ENCODE measurements around the gene LACTBL1.
"Not testable (repeated sequence)": the region's sequence is repeated elsewhere in the genome, so short reads cannot be mapped to it uniquely, and the experiment has no call there.

The LACTBL1 gene

GRCh38 chr1:22972760-22973159 is at the start of gene LACTBL1:
LACTBL1 (minus strand) TSS chr1:22972866; CDS start chr1:22972316, 550 bp downstream.
- DNase-seq (ENCODE audit: low read depth), result no peak

GRCh38 chr1:23021834-23022233 is 49.2 kb upstream of the LACTBL1 start:
- DNase-seq (ENCODE audit: low read depth), result no peak

GRCh38 chr1:23020706-23021405 is 48.2 kb upstream of the LACTBL1 start:
- no peak for DNase-seq (ENCODE audit: low read depth)

- no peak for DNase-seq (ENCODE audit: low read depth)
Observed at GRCh38 chr1:23019863-23020625, 47.4 kb upstream of the LACTBL1 start.

GRCh38 chr1:23019094-23019862 is 46.6 kb upstream of the LACTBL1 start, which contains the start of gene KDM1A:
KDM1A (plus strand) TSS chr1:23019468; CDS start chr1:23019597, 129 bp downstream.
- DNase-seq (ENCODE audit: low read depth), result peak; percentile 89

GRCh38 chr1:23018661-23019093 is 46.0 kb upstream of the LACTBL1 start:
- no peak for DNase-seq (ENCODE audit: low read depth)

- DNase-seq (ENCODE audit: low read depth), result no peak
Observed at GRCh38 chr1:23013657-23014056, 41.0 kb upstream of the LACTBL1 start.

- not testable (repeated sequence) for DNase-seq (ENCODE audit: low read depth)
Observed at GRCh38 chr1:23010025-23010424, 37.4 kb upstream of the LACTBL1 start.

GRCh38 chr1:23008901-23009300 is 36.2 kb upstream of the LACTBL1 start:
- DNase-seq (ENCODE audit: low read depth), result no peak

GRCh38 chr1:23007106-23007505 is 34.4 kb upstream of the LACTBL1 start:
- no peak for DNase-seq (ENCODE audit: low read depth)

- not testable (repeated sequence) for DNase-seq (ENCODE audit: low read depth)
Observed at GRCh38 chr1:23004769-23005168, 32.1 kb upstream of the LACTBL1 start.

- DNase-seq (ENCODE audit: low read depth), result no peak
Observed at GRCh38 chr1:23004112-23004511, 31.4 kb upstream of the LACTBL1 start.

GRCh38 chr1:23002218-23002617 is 29.6 kb upstream of the LACTBL1 start:
- DNase-seq (ENCODE audit: low read depth), result not testable (repeated sequence)

- not testable (repeated sequence) for DNase-seq (ENCODE audit: low read depth)
Observed at GRCh38 chr1:23000133-23000532, 27.5 kb upstream of the LACTBL1 start.

- DNase-seq (ENCODE audit: low read depth), result not testable (repeated sequence)
Observed at GRCh38 chr1:22997528-22997927, 24.9 kb upstream of the LACTBL1 start.

- DNase-seq (ENCODE audit: low read depth), result no peak
Observed at GRCh38 chr1:22995774-22996173, 23.1 kb upstream of the LACTBL1 start.

GRCh38 chr1:22993220-22993795 is 20.6 kb upstream of the LACTBL1 start:
- DNase-seq (ENCODE audit: low read depth), result not testable (repeated sequence)

- DNase-seq (ENCODE audit: low read depth), result not testable (repeated sequence)
Observed at GRCh38 chr1:22992384-22992783, 19.7 kb upstream of the LACTBL1 start.

- no peak for DNase-seq (ENCODE audit: low read depth)
Observed at GRCh38 chr1:22983944-22984343, 11.3 kb upstream of the LACTBL1 start.

- DNase-seq (ENCODE audit: low read depth), result not testable (repeated sequence)
Observed at GRCh38 chr1:22980471-22980790, 7.8 kb upstream of the LACTBL1 start.

- DNase-seq (ENCODE audit: low read depth), result no peak
Observed at GRCh38 chr1:22978299-22978698, 5.6 kb upstream of the LACTBL1 start.
